Brain microvascular endothelial cell (primary cell): ENCODE data around the gene TBC1D1.

ENCODE experiments used
- DNase-seq: peaks from one replicate; pipeline ENCODE4 v3.0.0-alpha.2; 2020
- H3K27ac ChIP-seq: fragments of 250-450 bp; sonication (Bioruptor Pico); 2 replicates; pipeline ENCODE4 v1.5.1; 2020; ENCODE audit warnings: mild to moderate bottlenecking, moderate library complexity
- H3K27me3 ChIP-seq: fragments of 250-450 bp; sonication (Bioruptor Pico); replicated peaks from 2 replicates; pipeline ENCODE4 v1.5.1; 2020; ENCODE audit warnings: mild to moderate bottlenecking
- H3K36me3 ChIP-seq: fragments of 250-450 bp; sonication (Bioruptor Pico); replicated peaks from 2 replicates; pipeline ENCODE4 v1.5.1; 2020; ENCODE audit warnings: mild to moderate bottlenecking
- H3K4me3 ChIP-seq: 2 replicates; pipeline ENCODE4 v1.5.1; 2011; ENCODE audit warnings: low read depth, mild to moderate bottlenecking, control low read depth, low read length, moderate library complexity
- in situ Hi-C: cut with HindIII; loops from 2 replicates; pipeline ENCODE4 v1.10.0; 2017; ENCODE audit warnings: low sequenced_read_pairs, low pct_ligation_motif_present
- TF ChIP-seq, protein P1 (sequence below): IDR thresholded peaks from 2 replicates; pipeline ENCODE4 v1.5.1; 2011; ENCODE audit warnings: low read depth, mild to moderate bottlenecking, moderate library complexity, low read length, control low read depth, inconsistent platforms; ENCODE audit errors: missing control alignments

Gene TBC1D1

DNA sequence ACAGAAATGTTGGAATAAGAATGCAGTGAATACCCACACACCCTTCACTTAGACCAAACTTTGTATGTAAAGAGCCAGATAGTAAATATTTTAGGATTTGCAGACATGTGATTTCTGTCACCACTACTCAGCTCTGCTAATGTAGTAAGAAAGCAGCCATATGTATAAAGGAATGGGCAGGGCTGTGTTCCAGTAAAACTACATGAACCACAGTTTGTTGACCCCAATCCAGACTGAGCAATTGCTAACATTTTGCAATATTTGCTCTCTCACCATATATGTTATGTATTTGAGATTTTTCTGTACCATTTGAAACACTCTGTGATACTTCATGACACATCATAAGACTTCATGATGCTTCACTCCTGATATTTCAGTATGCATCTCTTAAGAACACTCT, 32.0 kb upstream of the TBC1D1 start:
- Histone ChIP-seq H3K4me3 (no peak overlapping the region), H3K27ac (no peak overlapping the region), H3K36me3 (peaks cover 25% of the 10 kb centered on the region), H3K27me3 (no peaks in the 10 kb centered on the region)
- TF ChIP-seq, protein P1, sequence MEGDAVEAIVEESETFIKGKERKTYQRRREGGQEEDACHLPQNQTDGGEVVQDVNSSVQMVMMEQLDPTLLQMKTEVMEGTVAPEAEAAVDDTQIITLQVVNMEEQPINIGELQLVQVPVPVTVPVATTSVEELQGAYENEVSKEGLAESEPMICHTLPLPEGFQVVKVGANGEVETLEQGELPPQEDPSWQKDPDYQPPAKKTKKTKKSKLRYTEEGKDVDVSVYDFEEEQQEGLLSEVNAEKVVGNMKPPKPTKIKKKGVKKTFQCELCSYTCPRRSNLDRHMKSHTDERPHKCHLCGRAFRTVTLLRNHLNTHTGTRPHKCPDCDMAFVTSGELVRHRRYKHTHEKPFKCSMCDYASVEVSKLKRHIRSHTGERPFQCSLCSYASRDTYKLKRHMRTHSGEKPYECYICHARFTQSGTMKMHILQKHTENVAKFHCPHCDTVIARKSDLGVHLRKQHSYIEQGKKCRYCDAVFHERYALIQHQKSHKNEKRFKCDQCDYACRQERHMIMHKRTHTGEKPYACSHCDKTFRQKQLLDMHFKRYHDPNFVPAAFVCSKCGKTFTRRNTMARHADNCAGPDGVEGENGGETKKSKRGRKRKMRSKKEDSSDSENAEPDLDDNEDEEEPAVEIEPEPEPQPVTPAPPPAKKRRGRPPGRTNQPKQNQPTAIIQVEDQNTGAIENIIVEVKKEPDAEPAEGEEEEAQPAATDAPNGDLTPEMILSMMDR, result no peak
- no peak for DNase-seq
- in situ Hi-C loops, result no loop called here

DNA sequence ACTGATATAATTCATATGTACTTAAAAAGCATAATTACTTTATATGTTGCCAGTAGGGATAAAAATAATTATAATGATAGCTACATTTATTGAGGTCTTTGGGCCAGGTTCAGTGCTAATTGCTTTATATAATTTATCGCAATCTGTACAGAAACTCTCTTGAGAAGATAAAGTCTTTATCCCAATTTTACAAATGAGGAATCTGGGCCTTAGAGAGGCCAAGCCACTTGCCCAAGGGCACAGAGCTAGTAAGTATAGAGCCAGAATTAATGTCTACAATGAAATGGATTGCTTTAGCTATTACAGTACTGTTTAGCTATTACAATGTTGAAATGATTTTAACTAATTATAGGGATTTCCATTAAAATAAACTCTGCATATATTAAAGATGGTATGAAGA, 30.6 kb upstream of the TBC1D1 start:
- in situ Hi-C loops, result no loop called here
- peaks cover 20% of the 10 kb centered on the region for H3K36me3 ChIP-seq
- no peak overlapping the region for H3K4me3 ChIP-seq
- TF ChIP-seq, protein P1, result no peak
- DNase-seq, result no peak
- no peaks in the 10 kb centered on the region for H3K27me3 ChIP-seq
- no peak overlapping the region for H3K27ac ChIP-seq

DNA sequence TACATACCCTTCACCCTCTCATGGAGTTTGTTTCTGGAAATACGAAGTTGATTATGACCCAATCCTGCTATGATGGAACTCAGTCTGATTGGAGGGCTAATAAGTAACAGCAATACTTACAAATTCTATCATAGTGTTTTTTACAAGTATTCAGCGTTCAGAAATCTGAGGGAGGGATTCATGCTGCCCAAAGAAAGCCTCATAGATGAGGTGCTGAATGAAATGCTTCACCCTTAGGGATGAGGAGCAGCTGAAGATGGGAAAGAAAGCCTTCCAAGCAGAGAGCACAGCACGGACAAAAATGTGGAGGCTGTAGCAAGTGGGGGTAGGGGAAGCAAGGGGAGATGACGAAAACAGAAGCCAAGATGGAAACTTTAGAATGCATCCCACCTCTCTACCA, 27.9 kb upstream of the TBC1D1 start:
- Histone ChIP-seq H3K27me3 (no peaks in the 10 kb centered on the region), H3K27ac (no peak overlapping the region), H3K4me3 (no peak overlapping the region), H3K36me3 (peaks cover 11% of the 10 kb centered on the region)
- in situ Hi-C loops, result no loop called here
- TF ChIP-seq, protein P1, result no peak
- DNase-seq, result no peak

DNA sequence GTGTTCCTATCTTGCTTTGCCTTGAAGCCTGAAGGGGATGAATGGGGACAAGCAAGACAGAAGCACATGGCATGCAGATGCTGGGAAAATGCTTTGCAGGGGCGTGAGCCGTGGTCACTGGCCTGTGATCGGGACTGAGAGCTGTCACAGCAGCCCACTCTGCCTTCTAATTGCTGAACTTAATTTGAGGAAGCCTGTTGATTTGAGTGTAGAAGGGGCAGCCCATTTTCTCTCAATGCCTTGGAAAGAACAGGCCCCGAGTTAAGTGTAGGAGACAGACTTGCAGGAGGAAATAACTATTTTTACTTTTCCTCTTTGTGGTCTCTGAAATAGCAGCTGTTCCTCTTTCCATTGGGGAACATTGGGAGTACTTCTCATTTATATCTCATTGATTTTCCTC, 26.1 kb upstream of the TBC1D1 start:
- H3K27ac ChIP-seq, result no peak overlapping the region
- TF ChIP-seq, protein P1, result no peak
- H3K27me3 ChIP-seq, result no peaks in the 10 kb centered on the region
- in situ Hi-C loops, result no loop called here
- peaks cover 11% of the 10 kb centered on the region for H3K36me3 ChIP-seq
- no peak for DNase-seq
- H3K4me3 ChIP-seq, result no peak overlapping the region

DNA sequence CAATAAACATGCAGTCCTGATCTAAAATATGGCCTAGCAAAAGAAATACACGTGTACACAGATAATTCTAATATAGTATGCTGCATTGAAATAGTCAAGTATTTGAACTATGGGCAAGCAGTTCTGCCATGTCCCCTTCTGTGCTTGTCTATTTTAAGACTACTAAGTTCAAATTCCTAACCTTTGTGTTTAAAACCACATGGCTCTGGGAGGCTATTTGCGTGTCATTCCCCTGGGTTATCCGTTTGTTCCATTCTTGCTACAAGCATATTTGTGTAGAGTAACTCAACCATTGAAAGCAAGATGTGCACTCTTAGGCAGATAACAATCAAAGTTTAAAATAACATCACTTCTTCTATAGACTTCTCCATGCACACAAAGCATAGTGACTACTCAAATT, 25.4 kb upstream of the TBC1D1 start:
- in situ Hi-C loops, result no loop called here
- TF ChIP-seq, protein P1, result no peak
- peak overlapping the region; percentile 18 for H3K27ac ChIP-seq
- peak; percentile 71 for DNase-seq
- no peaks in the 10 kb centered on the region for H3K27me3 ChIP-seq
- no peak overlapping the region for H3K4me3 ChIP-seq
- peaks cover 11% of the 10 kb centered on the region for H3K36me3 ChIP-seq

DNA sequence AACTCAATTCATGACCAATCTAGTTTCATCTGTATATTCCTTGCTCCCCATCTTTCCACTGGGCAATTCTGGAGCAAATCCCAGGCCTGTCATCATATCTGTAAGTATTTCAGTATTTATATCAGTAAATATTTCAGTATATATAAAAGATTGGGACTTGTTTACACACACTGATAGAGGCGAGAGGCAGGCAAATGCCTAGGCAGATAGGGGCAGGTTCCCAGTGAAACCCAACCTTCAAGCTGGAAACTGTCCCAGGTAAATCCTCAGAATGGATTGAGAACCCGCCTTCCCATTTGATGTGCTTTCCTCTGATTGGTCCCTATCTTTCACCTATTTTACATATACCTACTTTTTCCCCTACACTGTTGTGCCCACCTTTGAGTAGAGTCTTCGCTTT, 23.8 kb upstream of the TBC1D1 start:
- H3K27ac ChIP-seq, result no peak overlapping the region
- in situ Hi-C loops, result no loop called here
- no peak overlapping the region for H3K4me3 ChIP-seq
- DNase-seq, result no peak
- TF ChIP-seq, protein P1, result no peak
- H3K36me3 ChIP-seq, result peaks cover 3% of the 10 kb centered on the region
- H3K27me3 ChIP-seq, result no peaks in the 10 kb centered on the region
